ENCODE measurements around the gene TMEM270.

DNA sequence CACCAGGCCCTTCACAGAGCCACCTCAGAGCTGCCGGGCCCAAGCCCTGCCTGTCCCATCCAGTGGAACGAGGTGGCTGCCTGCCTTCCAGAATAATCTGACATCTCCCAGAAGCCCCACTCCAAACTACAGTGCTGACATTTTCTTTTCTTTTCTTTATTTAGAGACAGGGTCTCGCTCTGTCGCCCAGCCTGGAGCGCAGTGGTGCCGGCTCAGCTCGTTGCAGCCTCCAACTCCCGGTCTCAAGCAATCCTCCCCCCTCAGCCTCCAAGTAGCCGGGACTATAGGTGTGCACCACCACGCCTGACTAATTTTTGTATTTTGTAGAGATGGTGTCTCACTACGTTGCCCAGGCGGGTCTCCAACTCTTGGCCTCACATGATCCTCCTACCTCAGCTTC is 346 bp downstream of the TMEM270 start:
- TF ChIP-seq CTCF (IDR thresholded peaks at IDR 0.05) = no peak
- no peak for TF ChIP-seq EP300 (IDR thresholded peaks at IDR 0.05)
